Left hindlimb (tissue), 1 donor: ENCODE measurements around the gene TBC1D2.
"Not testable (repeated sequence)": the region's sequence is repeated elsewhere in the genome, so short reads cannot be mapped to it uniquely, and the experiment has no call there.

ENCODE experiments used
- DNase-seq: peaks from one replicate; pipeline ENCODE4 v3.0.0-alpha.2; 2018

TBC1D2 gene

DNA sequence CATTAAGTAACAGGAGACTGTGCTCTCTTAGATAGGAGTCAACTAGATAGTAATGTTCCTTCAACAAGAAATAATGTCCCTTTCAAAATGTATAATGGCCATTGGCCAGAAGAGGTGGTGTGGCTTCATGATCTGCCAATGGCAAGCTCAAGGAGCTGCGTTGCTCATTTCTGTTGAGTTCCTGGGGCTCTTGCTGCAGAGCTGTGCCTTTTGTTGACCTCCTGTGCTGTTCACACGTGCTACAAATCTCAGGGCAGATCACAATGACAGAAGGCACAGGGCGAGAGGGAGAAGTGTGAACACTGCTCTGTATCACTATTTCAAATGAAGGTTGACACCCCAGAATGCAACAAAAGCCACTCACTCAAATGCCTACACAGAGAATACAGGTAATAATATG lies 16.0 kb upstream of the TBC1D2 start:
- no peak for DNase-seq

GRCh38 chr9:98270284-98270683 lies 14.8 kb upstream of the TBC1D2 start:
- not testable (repeated sequence) for DNase-seq

- not testable (repeated sequence) for DNase-seq
Measured at GRCh38 chr9:98269652-98270051, 14.2 kb upstream of the TBC1D2 start.

- not testable (repeated sequence) for DNase-seq
Measured at GRCh38 chr9:98267556-98267955, 12.1 kb upstream of the TBC1D2 start.

- DNase-seq: no peak
Measured at GRCh38 chr9:98264516-98264915, 9.1 kb upstream of the TBC1D2 start.

DNA sequence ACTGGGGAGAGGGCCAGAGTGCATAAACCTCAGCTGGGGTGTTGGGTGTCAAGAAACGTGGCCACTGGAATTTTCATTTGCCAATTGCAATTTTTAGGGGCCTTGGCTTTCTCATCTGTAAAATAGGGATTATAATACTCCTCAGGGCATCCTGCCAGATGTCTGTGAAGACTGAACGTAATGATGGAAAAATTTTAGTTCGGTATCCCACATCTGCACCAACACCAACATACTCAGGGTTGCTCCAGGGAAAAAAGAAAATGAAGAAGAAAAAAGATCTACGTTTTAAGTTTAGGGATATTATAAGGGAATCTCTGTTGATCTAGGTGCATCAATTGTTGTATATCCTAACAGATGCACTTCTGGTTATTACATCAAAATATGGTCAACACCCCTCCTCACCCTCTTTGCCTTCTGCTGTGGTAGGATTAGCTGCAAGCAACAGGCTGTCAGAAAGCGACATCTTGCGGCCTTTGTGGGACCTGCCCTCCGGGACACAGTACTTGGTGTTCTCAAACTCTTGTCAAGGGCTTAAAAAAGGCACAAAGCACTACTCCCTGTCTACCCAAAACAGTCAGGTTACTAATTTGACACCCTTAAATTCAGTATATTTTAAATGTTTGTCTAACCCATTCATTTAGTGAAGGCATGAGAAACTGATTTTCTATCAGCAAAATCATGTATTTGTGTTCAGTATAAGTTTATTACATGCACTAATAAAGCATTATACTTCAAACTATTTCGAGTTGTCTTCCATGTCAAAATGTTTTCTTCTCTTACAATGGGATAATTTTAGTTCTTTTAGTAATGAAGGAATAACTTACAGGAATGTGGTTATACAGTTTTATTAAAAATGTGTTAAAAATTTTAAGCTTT lies 8.3 kb upstream of the TBC1D2 start:
- DNase-seq: peak; percentile 79

GRCh38 chr9:98263080-98263479 lies 7.6 kb upstream of the TBC1D2 start:
- no peak for DNase-seq

- DNase-seq: no peak
Measured at GRCh38 chr9:98262056-98262455, 6.6 kb upstream of the TBC1D2 start.

- DNase-seq: no peak
Measured at GRCh38 chr9:98260635-98261034, 5.2 kb upstream of the TBC1D2 start.

- DNase-seq: no peak
Measured at GRCh38 chr9:98259791-98260190, 4.3 kb upstream of the TBC1D2 start.

GRCh38 chr9:98256756-98257155 lies 1.3 kb upstream of the TBC1D2 start:
- DNase-seq: no peak

DNA sequence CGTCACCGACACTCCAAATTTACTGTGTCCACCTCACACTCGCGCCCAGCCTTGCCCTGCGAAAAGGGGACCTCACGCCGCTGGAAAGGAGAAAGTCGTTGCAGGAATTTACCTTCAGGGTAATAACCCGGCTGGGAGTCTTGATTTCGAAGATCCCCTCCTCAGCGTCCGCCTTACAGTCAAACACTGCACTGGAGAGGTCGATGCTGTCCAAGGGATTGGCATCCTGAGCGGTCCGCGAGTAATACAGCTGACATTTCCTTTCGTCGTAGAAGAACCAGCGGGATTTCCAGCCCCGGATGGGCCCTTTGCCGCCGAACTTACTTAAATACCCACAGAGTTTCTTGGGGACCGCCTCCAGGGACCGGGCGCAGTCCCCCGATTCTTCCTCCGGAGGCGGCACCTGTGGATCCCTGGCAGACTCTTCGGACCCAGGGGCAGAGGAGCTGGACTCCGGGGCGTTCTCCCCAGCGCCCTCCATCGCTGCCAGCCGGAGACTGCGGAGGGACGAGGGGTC lies 330 bp downstream of the TBC1D2 start:
- DNase-seq: no peak

DNA sequence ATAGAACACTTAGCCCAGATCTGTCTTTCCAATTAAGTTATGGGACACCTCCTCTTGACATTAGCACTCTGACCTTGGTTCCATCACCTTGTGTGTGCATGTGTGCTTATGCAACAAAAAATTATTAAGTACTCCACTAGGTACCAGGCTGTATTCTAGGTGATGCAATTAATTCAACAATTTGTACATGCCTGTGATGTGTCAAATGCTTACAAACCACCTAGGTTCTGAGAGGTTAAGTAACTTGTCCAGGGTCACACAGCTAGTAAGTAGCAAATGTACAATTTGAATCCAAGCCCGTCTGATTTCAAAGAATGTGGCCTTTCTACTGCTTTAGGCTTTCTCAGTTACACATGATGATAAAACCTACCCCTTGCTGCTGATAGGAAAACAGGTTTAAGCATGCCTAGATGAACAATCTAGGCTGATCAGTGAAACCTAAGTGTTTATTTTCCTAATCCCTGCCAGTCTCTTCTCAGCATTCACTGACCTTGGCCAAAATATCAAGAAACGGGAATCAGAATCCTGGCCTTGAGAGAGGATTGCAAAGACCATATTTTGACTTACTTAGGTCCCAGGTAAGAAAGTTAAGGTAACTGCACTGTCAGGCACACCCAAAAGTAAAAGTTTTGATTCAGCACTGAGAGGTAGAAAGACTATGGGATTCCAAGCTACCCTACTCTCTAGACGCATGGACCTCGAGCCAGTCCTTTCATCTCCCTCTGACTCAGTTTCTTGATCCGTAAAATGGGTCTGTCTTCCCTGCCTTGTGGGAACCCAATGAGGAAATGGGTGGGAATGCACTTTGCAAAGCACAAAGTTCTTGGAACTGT lies 1.0 kb downstream of the TBC1D2 start:
- DNase-seq: no peak

DNA sequence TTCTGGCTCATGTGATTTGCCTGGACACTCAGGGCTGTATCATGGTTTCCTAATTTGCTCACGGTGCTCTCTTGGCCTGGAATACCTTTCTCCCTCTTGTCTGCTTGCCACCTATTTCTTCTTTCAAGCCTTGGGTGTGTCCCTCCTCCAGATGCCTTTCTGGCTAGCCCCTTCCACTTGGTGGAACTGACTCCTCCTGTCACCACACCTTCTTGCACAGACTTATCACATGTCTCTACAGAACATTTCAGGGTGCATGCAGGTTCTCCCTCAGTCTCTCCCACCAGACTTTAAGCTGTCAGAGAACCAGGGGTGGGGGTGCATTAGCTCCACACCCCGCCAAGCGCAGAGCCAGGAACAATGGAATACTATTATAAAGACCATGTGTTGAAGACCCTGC lies 1.9 kb downstream of the TBC1D2 start:
- DNase-seq: no peak

- DNase-seq: no peak
Measured at GRCh38 chr9:98251551-98251950, 3.9 kb downstream of the TBC1D2 start.

GRCh38 chr9:98249771-98250170 lies 5.7 kb downstream of the TBC1D2 start:
- DNase-seq: no peak

DNA sequence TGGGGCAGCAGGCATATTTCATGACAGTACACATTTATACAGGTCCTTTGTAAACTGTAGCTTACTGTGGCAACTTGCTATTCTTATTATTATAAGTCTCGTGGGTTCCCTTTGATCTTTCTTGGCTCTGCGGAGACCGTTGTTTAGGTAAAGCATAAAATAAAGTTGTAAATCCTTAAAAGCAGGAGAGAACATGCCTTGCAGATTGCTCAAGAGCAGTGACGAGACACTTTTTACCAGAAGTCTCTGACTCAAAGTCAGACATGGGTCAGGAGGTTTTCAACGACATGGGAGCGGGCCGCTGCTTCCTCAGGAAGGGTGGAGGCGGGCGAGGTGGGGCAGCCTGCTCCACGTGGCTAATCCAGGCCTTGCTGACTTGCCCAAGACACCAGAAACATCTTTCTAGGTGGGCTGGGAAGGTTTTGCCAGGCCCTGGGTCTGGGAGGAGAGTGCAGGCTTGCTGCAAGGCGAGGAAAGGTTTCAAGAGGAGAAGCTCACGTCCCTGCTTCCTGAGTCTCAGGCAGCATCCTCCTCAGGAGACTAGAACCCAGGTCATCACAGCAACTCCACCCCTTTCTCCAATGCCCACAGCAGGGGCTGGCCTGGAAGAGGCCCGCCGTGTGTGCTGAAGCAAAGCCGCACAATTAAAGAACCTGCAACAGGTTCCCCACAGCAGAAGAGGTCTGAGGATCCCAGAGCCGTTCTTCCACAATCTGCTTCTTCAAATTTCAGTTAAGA lies 6.5 kb downstream of the TBC1D2 start:
- DNase-seq: no peak

- DNase-seq: no peak
Measured at GRCh38 chr9:98247831-98248657, 7.4 kb downstream of the TBC1D2 start.

DNA sequence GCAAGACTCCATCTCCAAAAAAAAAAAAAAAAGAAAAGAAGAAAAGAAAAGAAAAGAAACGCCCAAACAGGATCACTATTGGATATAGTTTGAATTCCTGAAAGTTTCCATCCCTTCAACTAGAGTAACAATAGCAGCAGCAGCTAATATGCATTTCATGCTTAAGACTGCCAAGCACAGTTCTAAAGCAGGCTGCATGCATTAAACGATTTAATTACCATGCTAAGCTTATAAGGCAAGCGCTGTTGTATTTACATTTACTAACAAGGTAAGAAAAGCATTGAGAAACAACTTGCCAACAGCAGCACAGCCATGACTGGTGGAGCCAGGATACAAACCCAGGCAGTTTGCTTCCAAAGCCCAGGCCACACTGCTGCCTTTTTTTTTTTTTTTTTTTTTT lies 13.0 kb downstream of the TBC1D2 start:
- no peak for DNase-seq

GRCh38 chr9:98241357-98242300 lies 13.8 kb downstream of the TBC1D2 start:
- DNase-seq: no peak

GRCh38 chr9:98240475-98240874 lies 15.0 kb downstream of the TBC1D2 start:
- no peak for DNase-seq
